ENCODE results near the gene SPI1.

The SPI1 gene

DNA sequence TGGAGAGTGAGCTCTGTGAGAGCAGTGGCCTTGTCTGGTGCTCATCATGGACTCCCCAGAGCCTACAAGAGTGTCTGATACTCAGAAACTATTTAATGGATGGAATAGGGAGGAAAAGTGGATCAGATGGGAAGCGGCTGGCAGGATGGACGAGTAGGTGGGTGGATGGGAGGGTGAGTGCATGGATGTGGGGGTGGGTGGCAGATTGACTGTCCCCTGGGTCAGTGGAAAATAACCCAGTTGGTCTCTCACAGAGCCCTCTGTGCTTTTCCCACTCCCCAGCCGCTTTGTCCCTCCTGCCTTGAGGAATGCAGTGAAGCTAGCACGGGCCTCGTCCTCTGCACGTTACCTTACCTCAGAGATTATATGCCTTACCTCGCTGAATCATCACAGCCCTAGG is 5.9 kb downstream of the SPI1 start:
- TF ChIP-seq, protein P1, sequence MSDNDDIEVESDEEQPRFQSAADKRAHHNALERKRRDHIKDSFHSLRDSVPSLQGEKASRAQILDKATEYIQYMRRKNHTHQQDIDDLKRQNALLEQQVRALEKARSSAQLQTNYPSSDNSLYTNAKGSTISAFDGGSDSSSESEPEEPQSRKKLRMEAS (IDR thresholded peaks at IDR 0.05; ENCODE audit: low read depth, low read length), result no peak
- TF ChIP-seq POLR2A (IDR thresholded peaks at IDR 0.05; ENCODE audit: extremely low read depth, insufficient read length) (no peak), MYC (IDR thresholded peaks at IDR 0.05; ENCODE audit: low read depth, low read length) (no peak)
- TF ChIP-seq, protein P2, sequence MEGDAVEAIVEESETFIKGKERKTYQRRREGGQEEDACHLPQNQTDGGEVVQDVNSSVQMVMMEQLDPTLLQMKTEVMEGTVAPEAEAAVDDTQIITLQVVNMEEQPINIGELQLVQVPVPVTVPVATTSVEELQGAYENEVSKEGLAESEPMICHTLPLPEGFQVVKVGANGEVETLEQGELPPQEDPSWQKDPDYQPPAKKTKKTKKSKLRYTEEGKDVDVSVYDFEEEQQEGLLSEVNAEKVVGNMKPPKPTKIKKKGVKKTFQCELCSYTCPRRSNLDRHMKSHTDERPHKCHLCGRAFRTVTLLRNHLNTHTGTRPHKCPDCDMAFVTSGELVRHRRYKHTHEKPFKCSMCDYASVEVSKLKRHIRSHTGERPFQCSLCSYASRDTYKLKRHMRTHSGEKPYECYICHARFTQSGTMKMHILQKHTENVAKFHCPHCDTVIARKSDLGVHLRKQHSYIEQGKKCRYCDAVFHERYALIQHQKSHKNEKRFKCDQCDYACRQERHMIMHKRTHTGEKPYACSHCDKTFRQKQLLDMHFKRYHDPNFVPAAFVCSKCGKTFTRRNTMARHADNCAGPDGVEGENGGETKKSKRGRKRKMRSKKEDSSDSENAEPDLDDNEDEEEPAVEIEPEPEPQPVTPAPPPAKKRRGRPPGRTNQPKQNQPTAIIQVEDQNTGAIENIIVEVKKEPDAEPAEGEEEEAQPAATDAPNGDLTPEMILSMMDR (IDR thresholded peaks at IDR 0.05; ENCODE audit: low read depth, low read length), result no peak
- no peak for DNase-seq (ENCODE audit: low read depth)
- H3K4me3 ChIP-seq (ENCODE audit: low read depth, low read length), result no peak overlapping the region

DNA sequence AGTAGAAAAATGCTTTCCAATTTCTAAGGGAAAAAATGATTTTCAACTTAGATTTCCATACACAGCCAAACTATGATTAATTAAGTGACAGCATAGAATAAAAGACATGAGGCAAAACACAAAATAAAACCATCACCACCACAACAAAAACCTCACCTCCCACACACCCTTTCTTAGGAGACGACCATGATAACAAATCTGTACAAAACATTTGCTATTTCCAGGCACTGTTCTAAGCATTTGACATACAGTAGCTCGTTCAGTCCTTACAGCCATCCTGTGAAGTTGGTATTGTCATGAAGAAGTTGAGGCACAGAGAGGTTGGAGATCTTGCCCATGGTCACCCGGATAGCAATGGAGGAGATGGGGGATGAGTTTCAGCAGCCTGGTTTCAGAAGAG is 8.7 kb downstream of the SPI1 start:
- peak overlapping the region; percentile 16 for H3K4me3 ChIP-seq (ENCODE audit: low read depth, low read length)
- no peak for TF ChIP-seq POLR2A (IDR thresholded peaks at IDR 0.05; ENCODE audit: extremely low read depth, insufficient read length)
- TF ChIP-seq, protein P2 (IDR thresholded peaks at IDR 0.05; ENCODE audit: low read depth, low read length), result no peak

DNA sequence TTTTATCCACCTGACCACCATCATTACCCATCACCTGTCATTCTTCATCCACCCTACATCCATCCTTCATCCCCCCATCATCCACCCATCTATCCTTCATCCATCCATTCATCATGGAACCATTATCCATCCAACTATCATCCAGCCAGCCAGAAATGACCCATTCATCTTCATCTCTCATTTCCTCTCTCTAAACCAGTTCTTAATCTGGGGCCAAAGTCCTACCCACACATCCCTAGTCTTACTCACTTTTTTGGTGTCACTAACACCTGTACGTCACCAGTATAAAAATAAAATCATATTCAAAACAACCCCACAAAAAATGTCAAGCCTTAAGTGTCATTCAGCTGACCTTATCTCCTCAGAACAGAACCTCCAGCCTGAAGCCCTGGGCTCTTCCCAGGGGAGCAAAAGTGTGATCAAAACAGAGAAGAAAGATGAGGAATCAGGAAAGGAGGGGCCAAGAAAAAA is 12.3 kb downstream of the SPI1 start:
- no peak for DNase-seq (ENCODE audit: low read depth)
- TF ChIP-seq, protein P2 (IDR thresholded peaks at IDR 0.05; ENCODE audit: low read depth, low read length), result no peak
- no peak for TF ChIP-seq MYC (IDR thresholded peaks at IDR 0.05; ENCODE audit: low read depth, low read length)
- H3K4me3 ChIP-seq (ENCODE audit: low read depth, low read length), result no peak overlapping the region

More for the DNA sequence above, 8.7 kb downstream of the SPI1 start:
- no peak for DNase-seq (ENCODE audit: low read depth)

DNA sequence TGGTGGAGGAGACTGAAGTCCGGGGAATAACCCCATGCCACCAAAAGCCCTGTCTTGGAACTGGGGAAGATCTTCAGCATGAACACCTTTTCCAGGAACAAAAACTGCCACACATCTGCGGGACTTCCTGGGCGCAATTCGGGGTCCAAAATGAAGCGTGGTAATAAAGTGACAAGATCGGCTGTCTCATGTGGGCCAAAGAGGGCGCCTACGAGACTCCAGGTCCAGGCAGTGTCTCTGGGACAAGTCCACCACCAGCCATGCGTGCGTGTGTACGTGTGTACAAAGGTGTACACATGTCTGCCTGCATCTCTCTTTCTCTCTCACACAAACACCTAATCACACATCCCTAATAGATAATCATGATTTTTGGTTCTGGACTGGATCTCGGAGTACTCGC is 16.9 kb downstream of the SPI1 start:
- no peak for DNase-seq (ENCODE audit: low read depth)
- H3K4me3 ChIP-seq (ENCODE audit: low read depth, low read length), result no peak overlapping the region
- TF ChIP-seq, protein P2 (IDR thresholded peaks at IDR 0.05; ENCODE audit: low read depth, low read length), result no peak
- no peak for TF ChIP-seq POLR2A (IDR thresholded peaks at IDR 0.05; ENCODE audit: extremely low read depth, insufficient read length)
- no peak for TF ChIP-seq MYC (IDR thresholded peaks at IDR 0.05; ENCODE audit: low read depth, low read length)
- TF ChIP-seq, protein P1 (IDR thresholded peaks at IDR 0.05; ENCODE audit: low read depth, low read length), result no peak

DNA sequence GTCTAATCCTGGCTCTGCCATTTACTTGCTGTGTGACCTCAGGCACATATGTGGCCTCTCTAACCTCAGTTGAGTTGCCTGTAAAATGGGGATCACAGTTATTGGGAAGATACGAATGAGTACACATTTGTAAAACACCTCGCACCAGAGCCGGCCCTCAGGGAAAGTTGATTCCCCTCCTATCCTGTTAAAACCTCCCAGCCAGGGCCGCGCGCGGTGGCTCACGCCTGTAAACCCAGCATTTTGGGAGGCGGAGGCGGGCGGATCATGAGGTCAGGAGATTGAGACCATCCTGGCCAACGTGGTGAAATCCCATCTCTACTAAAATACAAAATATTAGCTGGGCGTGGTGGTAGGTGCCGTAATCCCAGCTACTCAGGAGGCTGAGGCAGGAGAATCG is 18.0 kb downstream of the SPI1 start:
- no peak for DNase-seq (ENCODE audit: low read depth)
- TF ChIP-seq, protein P1 (IDR thresholded peaks at IDR 0.05; ENCODE audit: low read depth, low read length), result no peak
- TF ChIP-seq POLR2A (IDR thresholded peaks at IDR 0.05; ENCODE audit: extremely low read depth, insufficient read length) (no peak), MYC (IDR thresholded peaks at IDR 0.05; ENCODE audit: low read depth, low read length) (no peak)
- TF ChIP-seq, protein P2 (IDR thresholded peaks at IDR 0.05; ENCODE audit: low read depth, low read length), result no peak
- no peak overlapping the region for H3K4me3 ChIP-seq (ENCODE audit: low read depth, low read length)

DNA sequence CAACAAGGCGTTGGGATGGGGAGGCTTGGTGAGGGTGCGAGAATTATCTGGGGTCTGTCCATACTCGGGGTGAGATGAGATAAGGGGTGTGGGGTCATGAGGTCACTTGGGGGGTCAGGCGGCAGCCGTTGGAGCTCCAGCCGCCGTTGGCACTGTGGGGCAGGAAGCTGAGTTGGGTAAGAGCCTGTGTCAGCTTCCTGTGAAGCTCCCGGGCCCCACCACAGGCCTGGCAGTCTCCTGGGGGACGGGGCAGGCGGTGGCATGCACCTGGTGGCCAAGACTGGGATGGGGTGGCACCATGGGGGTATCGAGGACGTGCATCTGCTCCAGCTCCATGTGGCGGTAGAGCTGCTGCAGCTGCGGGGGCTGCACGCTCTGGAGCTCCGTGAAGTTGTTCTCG is 18.8 kb downstream of the SPI1 start:
- peak; percentile 53 for TF ChIP-seq MYC (IDR thresholded peaks at IDR 0.05; ENCODE audit: low read depth, low read length)
- TF ChIP-seq, protein P2 (IDR thresholded peaks at IDR 0.05; ENCODE audit: low read depth, low read length), result no peak
- TF ChIP-seq, protein P1 (IDR thresholded peaks at IDR 0.05; ENCODE audit: low read depth, low read length), result peak; percentile 62; the same call in 1 of the 2 replicates
- no peak overlapping the region for H3K4me3 ChIP-seq (ENCODE audit: low read depth, low read length)
- peak; percentile 88 for DNase-seq (ENCODE audit: low read depth)
